SU-DHL-6 (cell line): ENCODE measurements around the gene CADPS.

Experiments used
- H2AFZ ChIP-seq: fragments of 200-600 bp; sonication (generic); 2 replicates; pipeline ENCODE4 v1.6.1; 2014; ENCODE audit warnings: low read depth, mild to moderate bottlenecking, moderate library complexity, mixed read lengths, antibody characterized with exemption, low read length; ENCODE audit not compliant: severe bottlenecking
- H3F3A ChIP-seq: fragments of 200-600 bp; shearing (Covaris generic); 2 replicates; pipeline ENCODE4 v1.6.0; 2016; ENCODE audit warnings: antibody characterized with exemption, mild to moderate bottlenecking; ENCODE audit not compliant: insufficient read depth
- H3K27ac ChIP-seq: fragments of 200-600 bp; sonication (generic); 2 replicates; pipeline ENCODE4 v1.5.1; 2016; ENCODE audit warnings: low read depth, mild to moderate bottlenecking, low read length, moderate library complexity, mixed read lengths
- H3K27me3 ChIP-seq: fragments of 200-600 bp; sonication (generic), shearing (Covaris generic); 2 replicates; pipeline ENCODE4 v1.6.0; 2014; ENCODE audit warnings: mild to moderate bottlenecking, low read length
- H3K36me3 ChIP-seq: fragments of 200-600 bp; sonication (generic); 2 replicates; pipeline ENCODE4 v1.6.1; 2014; ENCODE audit warnings: mild to moderate bottlenecking, low read length, mixed read lengths
- H3K4me2 ChIP-seq: fragments of 300-600, 200-600 bp; shearing (Covaris generic), sonication (generic); 2 replicates; pipeline ENCODE4 v1.6.0; 2014; ENCODE audit warnings: low read length, low read depth, mild to moderate bottlenecking; ENCODE audit not compliant: poor library complexity, severe bottlenecking
- H3K4me3 ChIP-seq: fragments of 200-600 bp; sonication (generic); 2 replicates; pipeline ENCODE4 v1.5.1; 2014; ENCODE audit warnings: antibody characterized with exemption, low read length, mild to moderate bottlenecking, mixed read lengths; ENCODE audit not compliant: insufficient read depth, poor library complexity, severe bottlenecking
- H3K79me2 ChIP-seq: fragments of 200-600 bp; sonication (generic); 2 replicates; pipeline ENCODE4 v1.6.1; 2014; ENCODE audit warnings: mild to moderate bottlenecking, low read length, moderate library complexity; ENCODE audit not compliant: insufficient read depth
- H3K9ac ChIP-seq: fragments of 200-600 bp; sonication (generic); 2 replicates; pipeline ENCODE4 v1.7.0; 2014; ENCODE audit warnings: mild to moderate bottlenecking, low read length
- H3K9me2 ChIP-seq: fragments of 200-600 bp; sonication (generic); replicated peaks from 2 replicates; pipeline ENCODE4 v1.6.1; 2014; ENCODE audit warnings: low read length; ENCODE audit not compliant: insufficient read depth
- H3K9me3 ChIP-seq: fragments of 200-600 bp; sonication (generic); 2 replicates; pipeline ENCODE4 v1.6.1; 2014; ENCODE audit warnings: low read length, mixed read lengths; ENCODE audit not compliant: insufficient read depth
- H4K20me1 ChIP-seq: fragments of 200-600 bp; sonication (generic); 2 replicates; pipeline ENCODE4 v1.6.1; 2014; ENCODE audit warnings: low read depth, mild to moderate bottlenecking, antibody characterized with exemption, low read length, moderate library complexity, mixed read lengths
- CTCF ChIP-seq: fragments of 200-600 bp; sonication (generic); IDR thresholded peaks from one replicate; pipeline ENCODE4 v1.5.1; 2017; ENCODE audit warnings: antibody characterized with exemption, mild to moderate bottlenecking, low read length, moderate library complexity; ENCODE audit not compliant: insufficient read depth, poor library complexity, severe bottlenecking
- EZH2phosphoT487 ChIP-seq: fragments of 200-600 bp; sonication (generic), shearing (Covaris generic); conservative IDR thresholded peaks from 2 replicates; pipeline ENCODE4 v1.6.1; 2018; ENCODE audit warnings: mild to moderate bottlenecking, antibody characterized with exemption, low read length, moderate library complexity, mixed read lengths

The CADPS gene

GRCh38 chr3:62888180-62888579, 13.0 kb upstream of the CADPS start:
- no peak for TF ChIP-seq CTCF
- no peak overlapping the region for H3K27ac ChIP-seq
- H3K4me2 ChIP-seq = no peak overlapping the region
- no peaks in the 10 kb centered on the region for H3K27me3 ChIP-seq
- no peaks in the 10 kb centered on the region for H3K79me2 ChIP-seq
- no peaks in the 10 kb centered on the region for H3K36me3 ChIP-seq
- no peak overlapping the region for H2AFZ ChIP-seq
- no peaks in the 10 kb centered on the region for H4K20me1 ChIP-seq
- no peak overlapping the region for H3K9ac ChIP-seq
- H3K9me2 ChIP-seq = no peaks in the 10 kb centered on the region
- H3K9me3 ChIP-seq = no peaks in the 10 kb centered on the region
- no peaks in the 10 kb centered on the region for H3F3A ChIP-seq
- H3K4me3 ChIP-seq = no peak overlapping the region

GRCh38 chr3:62885136-62885535, 9.9 kb upstream of the CADPS start:
- H2AFZ ChIP-seq = no peak overlapping the region
- no peaks in the 10 kb centered on the region for H3K9me3 ChIP-seq
- no peak overlapping the region for H3K27ac ChIP-seq
- no peaks in the 10 kb centered on the region for H3K27me3 ChIP-seq
- H3K4me3 ChIP-seq = no peak overlapping the region
- no peaks in the 10 kb centered on the region for H4K20me1 ChIP-seq
- H3K4me2 ChIP-seq = no peak overlapping the region
- no peak overlapping the region for H3K9ac ChIP-seq
- no peaks in the 10 kb centered on the region for H3K9me2 ChIP-seq
- H3F3A ChIP-seq = no peaks in the 10 kb centered on the region
- no peaks in the 10 kb centered on the region for H3K79me2 ChIP-seq
- H3K36me3 ChIP-seq = no peaks in the 10 kb centered on the region
- no peak for TF ChIP-seq CTCF
- TF ChIP-seq EZH2phosphoT487 = no peak

- no peaks in the 10 kb centered on the region for H3K79me2 ChIP-seq
- TF ChIP-seq EZH2phosphoT487 (no peak), CTCF (no peak)
- H3F3A ChIP-seq = no peaks in the 10 kb centered on the region
- no peaks in the 10 kb centered on the region for H3K27me3 ChIP-seq
- no peaks in the 10 kb centered on the region for H3K9me3 ChIP-seq
- no peak overlapping the region for H3K4me3 ChIP-seq
- no peak overlapping the region for H3K4me2 ChIP-seq
- no peak overlapping the region for H3K27ac ChIP-seq
- H3K9me2 ChIP-seq = no peaks in the 10 kb centered on the region
- no peaks in the 10 kb centered on the region for H3K36me3 ChIP-seq
- no peak overlapping the region for H3K9ac ChIP-seq
- H2AFZ ChIP-seq = no peak overlapping the region
- no peaks in the 10 kb centered on the region for H4K20me1 ChIP-seq
These were observed 9.1 kb upstream of the CADPS start for GRCh38 chr3:62884096-62884870.
